IPS-18c (cell line): Measurements from ENCODE around the gene PTPRO.

Experiments
- H3K4me3 ChIP-seq: 2 replicates; pipeline ENCODE4 v1.7.0; 2013; ENCODE audit warnings: low read depth, mild to moderate bottlenecking, low read length, moderate library complexity; ENCODE audit not compliant: insufficient read depth
- H3K9me3 ChIP-seq: one replicate; pipeline ENCODE4 v1.6.1; 2013; ENCODE audit warnings: mild to moderate bottlenecking, low read length, moderate library complexity; ENCODE audit not compliant: control insufficient read depth, insufficient read depth

Gene PTPRO

DNA sequence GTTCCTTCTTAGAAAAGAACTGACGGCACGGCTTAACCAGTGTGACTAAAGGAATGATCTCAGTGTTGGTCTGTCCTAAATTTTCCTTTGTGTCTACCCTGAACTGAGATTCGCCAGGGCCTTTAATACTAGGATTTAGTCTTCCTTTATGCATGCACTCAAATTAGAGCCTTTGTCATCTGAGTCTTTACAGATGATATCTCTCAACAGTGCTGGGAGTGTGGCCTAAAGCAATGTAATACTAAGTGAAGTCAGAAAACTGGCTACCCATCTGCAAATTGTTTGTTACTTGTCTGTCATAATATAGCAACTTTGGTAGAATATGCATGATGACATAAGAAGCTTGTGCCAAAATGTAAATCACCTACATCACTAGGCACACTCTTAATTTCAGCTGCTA lies 95.4 kb downstream of the PTPRO start:
- no peaks in the 10 kb centered on the region for H3K9me3 ChIP-seq
- H3K4me3 ChIP-seq, result no peak overlapping the region

DNA sequence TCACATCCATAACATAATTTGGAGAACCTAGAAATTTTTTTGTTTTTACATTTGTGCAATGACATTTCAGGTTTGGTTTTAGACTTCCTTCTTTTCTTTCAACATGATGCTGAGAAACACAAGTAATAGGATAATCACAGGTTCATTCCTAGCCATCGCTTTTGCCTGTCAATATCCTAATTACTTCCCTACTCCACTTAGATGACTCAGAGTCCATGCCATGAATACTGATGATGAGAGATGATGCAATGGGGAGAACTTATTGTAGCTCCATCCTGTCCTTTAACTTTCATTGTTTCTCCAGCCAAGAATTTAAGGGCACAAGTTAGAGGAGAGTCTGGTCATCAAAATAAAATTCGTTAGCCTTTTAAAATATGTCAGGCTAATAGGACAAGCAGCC lies 101.3 kb downstream of the PTPRO start:
- Histone ChIP-seq H3K4me3 (no peak overlapping the region), H3K9me3 (no peaks in the 10 kb centered on the region)

- no peaks in the 10 kb centered on the region for H3K9me3 ChIP-seq
- H3K4me3 ChIP-seq, result no peak overlapping the region
Measured at GRCh38 chr12:15427913-15428312, 105.6 kb downstream of the PTPRO start.

DNA sequence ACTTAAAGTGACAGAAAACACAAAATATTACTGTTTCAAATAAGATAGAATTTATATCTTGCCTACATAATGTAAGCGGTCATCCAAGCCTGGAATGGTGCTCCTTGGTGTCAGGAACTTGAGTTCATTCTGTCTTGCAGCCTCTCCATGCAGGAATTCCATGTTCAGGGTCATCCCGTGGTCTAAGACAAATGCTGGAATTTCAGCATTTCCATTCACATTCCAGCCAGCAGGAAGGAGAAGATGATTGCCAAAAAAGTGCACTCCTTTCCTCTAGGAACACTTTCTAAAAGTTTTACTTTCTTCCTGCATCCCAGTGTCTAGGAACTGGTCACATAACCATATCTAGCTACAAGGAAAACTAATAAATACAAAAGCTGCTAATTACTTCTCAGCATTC lies 106.3 kb downstream of the PTPRO start:
- Histone ChIP-seq H3K9me3 (no peaks in the 10 kb centered on the region), H3K4me3 (no peak overlapping the region)

GRCh38 chr12:15429262-15429661 lies 107.0 kb downstream of the PTPRO start:
- H3K4me3 ChIP-seq, result no peak overlapping the region

DNA sequence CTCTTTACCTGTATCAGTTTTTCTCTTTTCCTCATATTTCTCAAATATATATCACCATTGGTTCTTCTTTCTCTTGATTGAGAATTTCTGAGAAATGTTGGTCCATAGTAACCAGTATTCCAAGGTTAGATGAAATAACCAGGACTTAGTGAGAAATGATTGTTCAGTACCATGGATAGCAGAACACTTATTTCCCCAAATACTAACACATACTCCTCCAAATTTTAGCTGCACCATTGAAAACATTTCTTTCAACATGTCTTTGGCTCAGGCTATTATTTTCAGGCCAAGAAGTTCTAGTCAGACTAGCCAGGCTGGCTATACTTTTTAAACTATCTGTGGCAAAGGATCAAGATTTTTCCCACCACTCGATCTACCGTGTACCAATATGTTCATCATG lies 113.3 kb downstream of the PTPRO start:
- H3K4me3 ChIP-seq, result no peak overlapping the region
- H3K9me3 ChIP-seq, result no peaks in the 10 kb centered on the region

More at GRCh38 chr12:15429262-15429661, 107.0 kb downstream of the PTPRO start:
- H3K9me3 ChIP-seq, result no peaks in the 10 kb centered on the region

DNA sequence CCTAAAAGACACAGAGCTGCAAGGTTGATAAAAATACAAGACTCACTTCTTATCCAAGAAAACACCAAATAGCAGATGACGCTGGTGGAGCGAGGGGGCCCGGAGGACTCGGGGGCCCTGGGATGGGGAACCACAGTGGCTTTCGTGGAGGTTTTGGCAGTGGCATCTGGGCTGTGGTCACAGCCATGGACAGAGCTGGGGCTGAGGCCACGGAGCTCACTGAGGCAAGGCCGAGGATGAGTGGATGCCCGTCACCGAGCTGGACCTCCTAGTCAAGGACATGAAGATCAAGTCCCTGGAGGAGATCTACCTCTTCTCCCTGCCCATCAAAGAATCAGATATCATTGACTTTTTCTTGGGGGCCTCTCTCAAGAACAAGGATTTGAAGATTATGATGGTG lies 117.2 kb downstream of the PTPRO start:
- Histone ChIP-seq H3K9me3 (no peaks in the 10 kb centered on the region), H3K4me3 (no peak overlapping the region)

DNA sequence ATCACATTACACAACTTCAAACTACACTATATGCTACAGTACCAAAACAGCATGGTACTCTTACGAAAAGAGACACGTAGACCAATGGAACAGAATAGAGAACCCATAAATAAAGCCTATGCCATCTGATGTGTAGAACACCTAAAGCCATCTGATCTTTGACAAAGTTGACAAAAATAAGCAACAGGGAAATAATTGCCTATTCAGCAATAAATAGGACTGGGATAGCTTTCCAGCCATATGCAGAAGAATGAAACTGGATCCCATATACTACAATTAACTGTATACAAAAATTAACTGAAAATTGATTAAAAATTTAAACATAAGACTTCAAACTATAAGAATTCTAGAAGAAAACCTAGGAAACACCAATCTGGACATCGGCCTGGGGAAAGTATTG lies 120.7 kb downstream of the PTPRO start:
- Histone ChIP-seq H3K9me3 (no peaks in the 10 kb centered on the region), H3K4me3 (no peak overlapping the region)

GRCh38 chr12:15443611-15444010 lies 121.3 kb downstream of the PTPRO start:
- H3K9me3 ChIP-seq, result no peaks in the 10 kb centered on the region

DNA sequence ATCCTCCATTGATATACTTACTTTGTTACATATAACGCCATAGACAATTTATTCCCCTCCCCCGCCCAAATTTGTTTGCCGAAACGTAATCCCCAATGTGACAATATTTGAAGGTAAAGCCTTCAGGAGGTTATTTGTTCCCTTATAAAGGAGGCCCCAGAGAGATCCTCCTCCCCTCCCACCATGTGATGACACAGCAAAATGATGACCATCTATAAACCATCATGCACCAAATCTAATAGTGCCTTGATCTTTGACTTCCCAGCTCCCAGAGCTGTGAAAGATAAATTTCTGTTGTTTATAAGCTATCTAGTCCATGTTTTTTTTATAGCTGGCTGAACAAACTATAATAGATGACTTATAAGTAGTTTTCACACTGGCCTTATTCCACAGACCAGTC lies 122.2 kb downstream of the PTPRO start:
- no peaks in the 10 kb centered on the region for H3K9me3 ChIP-seq
- H3K4me3 ChIP-seq, result no peak overlapping the region

More at GRCh38 chr12:15443611-15444010, 121.3 kb downstream of the PTPRO start:
- no peak overlapping the region for H3K4me3 ChIP-seq

- Histone ChIP-seq H3K4me3 (no peak overlapping the region), H3K9me3 (no peaks in the 10 kb centered on the region)
Measured at GRCh38 chr12:15446807-15447206, 124.5 kb downstream of the PTPRO start.

DNA sequence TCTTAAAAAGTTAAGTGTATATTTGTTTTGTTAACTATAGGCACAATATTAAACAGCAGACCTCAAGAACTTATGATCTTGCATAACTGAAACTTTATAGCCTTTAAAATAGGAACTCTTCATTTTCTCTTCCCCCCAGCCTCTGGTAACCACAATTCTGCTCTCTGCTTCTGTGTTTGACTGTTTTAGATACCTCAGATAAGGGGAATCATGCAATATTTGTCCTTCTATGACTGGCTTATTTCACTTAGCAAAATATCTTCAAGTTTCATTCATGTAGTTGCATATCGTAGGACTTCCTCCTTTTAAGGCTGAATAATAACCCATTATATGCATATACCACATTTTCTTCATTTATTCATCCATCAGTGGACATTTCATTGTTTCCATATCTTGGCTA lies 131.3 kb downstream of the PTPRO start:
- Histone ChIP-seq H3K4me3 (no peak overlapping the region), H3K9me3 (no peaks in the 10 kb centered on the region)

DNA sequence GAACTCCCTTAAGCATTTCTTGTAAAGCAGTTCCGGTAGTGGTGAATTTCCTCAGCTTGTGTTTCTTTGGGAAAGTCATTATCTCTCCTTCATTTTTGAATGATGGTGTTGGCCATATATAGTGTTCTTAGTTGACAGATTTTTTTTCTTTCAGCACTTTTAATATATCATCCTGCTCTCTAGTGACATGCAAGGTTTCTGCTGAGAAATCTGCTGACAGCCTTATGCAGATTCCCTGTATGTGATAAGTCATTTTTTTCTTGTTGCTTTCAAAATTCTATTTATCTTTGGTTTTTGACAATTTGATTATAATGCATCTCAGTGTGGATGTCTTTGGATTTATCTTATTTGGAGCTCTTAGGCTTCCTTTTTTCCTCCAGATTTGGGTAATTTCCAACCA lies 135.7 kb downstream of the PTPRO start:
- Histone ChIP-seq H3K9me3 (no peaks in the 10 kb centered on the region), H3K4me3 (no peak overlapping the region)

DNA sequence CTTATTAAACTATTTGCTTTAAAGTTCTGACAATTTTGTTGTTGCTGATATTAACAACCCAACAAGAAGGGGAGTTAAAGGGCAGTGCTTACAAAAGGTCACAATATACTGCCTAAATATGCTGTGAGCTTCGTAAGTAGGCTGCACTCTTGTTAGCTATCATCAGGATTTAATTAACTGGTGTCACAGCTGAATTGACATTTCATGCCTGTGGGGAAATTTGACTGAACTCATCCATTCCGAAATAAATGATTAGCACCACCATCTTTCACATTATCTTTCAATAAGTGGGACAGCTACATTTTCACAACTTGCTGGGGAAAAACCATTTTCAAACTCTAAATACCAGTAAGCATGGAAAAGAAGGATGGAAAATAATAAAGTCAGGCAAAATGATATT lies 146.6 kb downstream of the PTPRO start:
- no peak overlapping the region for H3K4me3 ChIP-seq
- H3K9me3 ChIP-seq, result no peaks in the 10 kb centered on the region

DNA sequence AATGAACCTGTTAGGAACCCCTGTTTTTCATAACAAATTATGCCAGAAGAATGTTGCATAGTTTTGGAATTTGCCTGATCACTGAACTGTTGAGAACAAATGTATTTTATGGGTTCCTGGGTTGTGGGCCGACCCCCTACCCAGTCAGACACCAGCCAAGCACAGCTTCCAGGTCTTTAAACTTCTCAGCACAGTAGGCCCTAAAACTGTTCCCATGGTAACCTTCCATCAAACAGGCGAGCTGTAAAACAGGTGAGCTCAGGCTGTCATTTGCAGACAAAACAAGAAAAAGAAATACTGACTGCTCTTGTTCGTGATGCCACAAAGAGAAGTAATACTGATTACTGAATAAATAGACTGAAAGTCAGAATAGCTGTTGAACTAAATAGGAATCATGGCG lies 147.0 kb downstream of the PTPRO start:
- H3K4me3 ChIP-seq, result no peak overlapping the region
- no peaks in the 10 kb centered on the region for H3K9me3 ChIP-seq

DNA sequence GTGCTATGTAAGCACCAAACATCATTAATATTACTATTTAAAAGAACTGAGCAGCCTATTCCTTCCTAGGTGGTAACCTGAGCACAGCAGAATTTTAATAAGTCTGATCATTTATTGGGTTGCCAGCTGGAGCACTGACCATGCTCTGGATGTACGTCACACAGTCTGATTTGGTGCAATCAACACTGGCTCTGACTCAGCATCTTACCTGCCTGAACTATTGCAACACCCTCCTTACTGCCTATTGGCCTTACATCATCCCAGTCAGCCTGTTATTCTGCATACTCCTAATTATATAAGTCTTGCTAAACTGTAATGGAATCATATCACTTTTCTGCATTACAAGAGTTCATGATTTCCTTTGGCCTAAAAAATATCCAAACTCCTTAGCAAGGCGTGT lies 149.7 kb downstream of the PTPRO start:
- Histone ChIP-seq H3K4me3 (no peak overlapping the region), H3K9me3 (no peaks in the 10 kb centered on the region)

GRCh38 chr12:15474766-15475165 lies 152.5 kb downstream of the PTPRO start:
- no peak overlapping the region for H3K4me3 ChIP-seq
- no peaks in the 10 kb centered on the region for H3K9me3 ChIP-seq

- Histone ChIP-seq H3K9me3 (no peaks in the 10 kb centered on the region), H3K4me3 (no peak overlapping the region)
Measured at GRCh38 chr12:15477761-15478160, 155.5 kb downstream of the PTPRO start.

- Histone ChIP-seq H3K9me3 (no peaks in the 10 kb centered on the region), H3K4me3 (no peak overlapping the region)
Measured at GRCh38 chr12:15481846-15482245, 159.5 kb downstream of the PTPRO start.

DNA sequence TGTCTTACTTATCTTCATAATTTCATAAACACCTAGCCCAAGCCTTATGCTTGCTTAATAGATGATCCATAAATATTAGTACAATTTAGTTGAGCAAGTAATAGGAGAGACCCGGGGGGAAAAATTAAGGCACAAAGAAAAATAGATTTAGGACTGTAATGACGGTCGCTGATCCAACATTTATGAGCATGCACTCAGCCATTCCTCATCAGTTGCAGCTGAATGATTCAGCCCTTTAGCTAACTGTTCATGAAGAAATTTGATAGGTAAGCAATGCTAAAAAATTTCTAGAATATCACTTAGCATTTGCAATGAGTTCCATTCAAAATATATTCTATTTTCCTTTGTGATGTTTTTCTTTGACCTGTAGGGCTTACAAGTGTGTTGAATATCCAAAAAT lies 163.2 kb downstream of the PTPRO start:
- no peak overlapping the region for H3K4me3 ChIP-seq
- H3K9me3 ChIP-seq, result no peaks in the 10 kb centered on the region
